Measurements from ENCODE around the gene TSHB. TPM values are rescaled to one million over a fixed set of nuclear protein-coding genes. Genes with fewer than 3 reads are reported as not detected.

TSHB gene
- total RNA-seq, 6 donors from 2014 or later, result not detected

DNA sequence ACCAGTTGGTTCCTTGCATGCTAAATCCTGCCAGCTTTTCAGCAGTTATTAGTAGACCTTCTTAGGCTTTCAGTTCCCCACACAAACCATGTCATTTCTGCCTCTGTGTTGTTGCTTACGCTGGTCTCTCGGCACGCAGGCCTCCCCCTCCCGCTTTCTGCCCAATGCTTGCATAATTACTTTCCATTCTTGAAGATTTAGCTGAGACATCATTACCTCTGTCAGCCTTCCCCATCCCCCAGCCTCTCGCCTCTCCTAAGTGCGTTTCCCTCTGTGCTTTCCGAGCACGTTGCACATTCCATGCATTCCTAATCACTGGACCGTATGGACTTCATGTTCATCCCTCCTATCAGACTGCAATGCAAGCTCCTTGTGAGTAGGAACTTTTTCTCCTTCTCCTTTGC, 26.8 kb downstream of the TSHB start:
- TF ChIP-seq POLR2AphosphoS5 (IDR thresholded peaks at IDR 0.05) (no peak), CTCF (IDR thresholded peaks at IDR 0.05) (no peak), POLR2A (IDR thresholded peaks at IDR 0.05) (no peak), EP300 (IDR thresholded peaks at IDR 0.05) (no peak)
- WGBS, 2 donors, result 55 to 56% methylated on average over 9 of the region's 9 CpGs
- no peaks in the 10 kb centered on the region for H3K4me1 ChIP-seq
- H3K9me3 ChIP-seq, result no peaks in the 10 kb centered on the region
- peak; percentile 24 to 76 for ATAC-seq (ENCODE audit: low FRiP score in 2 of 2)
- H3K27ac ChIP-seq, result no peak overlapping the region
- no peak for DNase-seq
- H3K36me3 ChIP-seq, result no peaks in the 10 kb centered on the region
- H3K4me3 ChIP-seq, result no peak overlapping the region
- no peaks in the 10 kb centered on the region for H3K27me3 ChIP-seq

DNA sequence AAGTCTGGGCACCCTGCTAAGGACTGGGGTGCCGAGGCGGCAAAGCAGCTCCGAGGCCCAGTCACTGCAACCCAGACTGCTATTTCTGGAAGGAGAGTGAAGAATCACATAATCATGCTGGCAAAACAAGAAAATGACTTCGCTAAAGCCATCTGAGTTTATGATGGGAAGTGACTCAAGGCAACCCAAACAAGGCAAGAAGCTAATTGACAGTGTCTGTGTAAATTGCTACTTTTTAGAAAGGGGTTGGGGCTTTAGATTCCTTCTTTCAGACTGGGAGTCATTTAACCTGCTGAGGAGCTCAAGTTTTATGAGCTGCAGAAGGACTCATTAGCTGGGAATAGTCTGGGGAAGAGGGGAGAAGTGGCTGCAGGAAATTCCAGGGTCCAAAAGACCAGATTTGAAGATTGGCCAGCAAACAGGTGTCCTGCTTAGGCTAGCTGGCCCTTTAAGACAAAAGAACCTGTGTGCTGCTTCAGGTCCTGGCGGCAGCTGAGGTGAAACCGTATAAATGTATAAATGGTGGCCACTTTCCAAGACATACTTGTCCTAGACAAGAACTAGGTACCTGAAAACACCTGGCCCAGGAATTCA, 28.1 kb downstream of the TSHB start:
- no peak for DNase-seq
- Histone ChIP-seq H3K36me3 (no peaks in the 10 kb centered on the region), H3K4me1 (peaks cover 4 to 9% (median 7%) of the 10 kb centered on the region in 4 donors), H3K9me3 (no peaks in the 10 kb centered on the region), H3K27me3 (no peaks in the 10 kb centered on the region), H3K4me3 (no peak overlapping the region), H3K27ac (no peak overlapping the region)
- no peak for ATAC-seq (ENCODE audit: low FRiP score in 2 of 2)
- WGBS, 2 donors, result 90 to 95% methylated on average over 6 of the region's 6 CpGs
- no peak for TF ChIP-seq EP300 (IDR thresholded peaks at IDR 0.05)

DNA sequence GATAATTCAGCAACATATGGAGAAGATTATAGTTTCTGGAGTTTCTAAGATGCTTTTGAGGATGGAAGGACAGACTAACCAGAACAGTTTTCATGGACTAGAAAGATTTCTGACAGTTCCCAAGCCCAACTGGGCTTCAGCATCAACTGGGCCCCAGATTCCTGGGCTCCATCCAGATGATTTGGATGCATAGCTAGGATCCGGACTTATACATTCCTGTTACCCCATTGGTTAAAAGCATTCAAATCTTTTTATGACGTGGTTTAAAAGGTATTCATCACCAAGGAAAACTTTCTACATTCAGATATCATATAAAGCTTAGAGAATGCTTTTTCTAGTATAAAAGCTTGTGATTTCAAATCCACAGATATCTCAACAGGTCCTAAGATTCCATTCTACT, 29.7 kb downstream of the TSHB start:
- TF ChIP-seq POLR2AphosphoS5 (IDR thresholded peaks at IDR 0.05) (no peak), CTCF (IDR thresholded peaks at IDR 0.05) (no peak), POLR2A (IDR thresholded peaks at IDR 0.05) (no peak), EP300 (IDR thresholded peaks at IDR 0.05) (no peak)
- H3K4me3 ChIP-seq, result no peak overlapping the region
- no peaks in the 10 kb centered on the region for H3K36me3 ChIP-seq
- DNase-seq (no peak), ATAC-seq (ENCODE audit: low FRiP score in 2 of 2) (no peak)
- no peaks in the 10 kb centered on the region for H3K27me3 ChIP-seq
- no peaks in the 10 kb centered on the region for H3K9me3 ChIP-seq
- no peak overlapping the region for H3K27ac ChIP-seq
- peaks cover 6 to 12% (median 9%) of the 10 kb centered on the region in 4 donors for H3K4me1 ChIP-seq
- WGBS, 2 donors, result 48 to 50% methylated on average over 2 of the region's 2 CpGs

GRCh38 chr1:115060501-115060900, 30.9 kb downstream of the TSHB start:
- no peak overlapping the region for H3K4me3 ChIP-seq
- peaks cover 6 to 12% (median 9%) of the 10 kb centered on the region in 4 donors for H3K4me1 ChIP-seq
- no peak for TF ChIP-seq POLR2A (IDR thresholded peaks at IDR 0.05)
- TF ChIP-seq EP300 (IDR thresholded peaks at IDR 0.05), result no peak
- TF ChIP-seq POLR2AphosphoS5 (IDR thresholded peaks at IDR 0.05), result no peak
- TF ChIP-seq CTCF (IDR thresholded peaks at IDR 0.05), result no peak
- no peak for DNase-seq
- no peaks in the 10 kb centered on the region for H3K36me3 ChIP-seq
- H3K9me3 ChIP-seq, result no peaks in the 10 kb centered on the region
- no peaks in the 10 kb centered on the region for H3K27me3 ChIP-seq
- WGBS, 2 donors, result 68% methylated on average over 4 of the region's 4 CpGs
- ATAC-seq (ENCODE audit: low FRiP score in 2 of 2), result no peak
- no peak overlapping the region for H3K27ac ChIP-seq

- TF ChIP-seq POLR2A (IDR thresholded peaks at IDR 0.05) (no peak), POLR2AphosphoS5 (IDR thresholded peaks at IDR 0.05) (peak in 1 of 2 donors; percentile 44), CTCF (IDR thresholded peaks at IDR 0.05) (no peak), EP300 (IDR thresholded peaks at IDR 0.05) (no peak)
- Histone ChIP-seq H3K9me3 (no peaks in the 10 kb centered on the region), H3K36me3 (no peaks in the 10 kb centered on the region), H3K27ac (peak overlapping the region in 2 of 4 donors; percentile 11 to 61), H3K4me3 (no peak overlapping the region), H3K4me1 (peaks cover 6 to 12% (median 9%) of the 10 kb centered on the region in 4 donors), H3K27me3 (no peaks in the 10 kb centered on the region)
- ATAC-seq (ENCODE audit: low FRiP score in 2 of 2) (peak; percentile 56 to 88), DNase-seq (peak; percentile 53 to 70)
- WGBS, 2 donors, result 50 to 60% methylated on average over 7 of the region's 7 CpGs
Observed at GRCh38 chr1:115062542-115063004, 32.9 kb downstream of the TSHB start.
